GM04504 (cell line): ENCODE measurements around the gene FKBP1B.
"Not testable (repeated sequence)": the region's sequence is repeated elsewhere in the genome, so short reads cannot be mapped to it uniquely, and the experiment has no call there.

Experiments
- DNase-seq: peaks from one replicate; pipeline ENCODE4 v3.0.0-alpha.2; 2012; ENCODE audit warnings: low read depth

FKBP1B gene

DNA sequence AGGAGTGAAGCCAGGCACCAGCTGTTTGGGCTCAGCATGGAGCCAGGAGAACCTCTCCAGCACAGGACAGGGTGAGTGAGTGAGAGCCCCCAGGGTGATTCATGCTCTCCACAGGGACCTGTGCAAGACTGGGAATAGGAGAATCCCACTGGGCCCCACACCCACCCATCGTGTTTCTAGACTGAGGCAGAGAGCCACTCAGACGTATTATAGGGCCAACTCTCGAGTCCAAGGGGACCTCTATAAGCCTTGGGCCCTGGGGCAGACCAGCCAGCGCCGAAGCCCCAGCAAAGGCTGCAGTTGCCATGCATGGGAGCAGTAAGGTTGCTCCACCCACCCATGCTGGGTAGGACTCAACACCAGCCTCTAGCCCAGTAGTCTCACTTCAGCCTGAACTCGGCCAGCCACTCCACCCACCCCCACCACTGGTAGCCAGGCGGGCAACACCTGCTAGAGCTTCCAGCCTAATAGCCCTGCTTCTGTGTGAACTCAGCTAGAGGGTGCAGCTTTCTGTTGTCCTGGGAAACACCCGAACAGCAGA, 54.6 kb downstream of the FKBP1B start:
- DNase-seq, result no peak

DNA sequence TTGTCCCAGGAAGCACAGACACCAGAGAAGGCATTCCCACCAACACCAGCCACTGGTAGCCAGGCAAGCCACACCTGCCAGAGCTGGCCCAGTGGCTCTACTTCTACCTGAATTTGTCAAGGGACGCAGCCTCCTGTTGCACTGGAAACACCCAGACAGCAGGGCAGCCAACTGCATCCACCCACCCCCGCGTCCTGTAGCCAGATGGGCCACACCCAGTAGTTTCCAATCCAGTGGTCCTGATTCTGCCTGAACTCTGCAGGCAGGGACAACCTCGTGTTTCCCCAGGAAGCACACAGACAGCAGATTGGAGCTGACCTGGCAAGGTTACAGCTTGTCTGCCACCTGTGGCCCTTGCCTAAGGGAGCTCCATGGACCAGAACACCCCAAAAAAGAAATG, 55.4 kb downstream of the FKBP1B start:
- DNase-seq, result no peak

DNA sequence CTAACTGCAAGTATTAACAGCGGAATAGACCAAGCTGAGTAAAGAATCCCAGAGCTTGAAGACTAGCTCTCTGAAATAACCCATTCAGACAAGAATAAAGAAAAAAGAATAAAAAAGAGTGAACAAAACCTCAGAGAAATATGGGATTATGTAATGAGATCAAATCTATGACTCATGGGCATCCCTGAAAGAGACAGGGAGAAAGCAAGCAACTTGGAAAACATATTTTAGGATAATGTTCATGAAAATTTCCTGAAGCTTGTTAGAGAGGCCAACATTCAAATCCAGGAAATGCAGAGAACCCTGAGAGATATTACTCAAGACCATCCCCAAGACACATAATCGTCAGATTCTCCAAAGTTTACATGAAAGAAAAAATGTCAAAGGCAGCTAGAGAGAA, 56.3 kb downstream of the FKBP1B start:
- DNase-seq, result no peak

DNA sequence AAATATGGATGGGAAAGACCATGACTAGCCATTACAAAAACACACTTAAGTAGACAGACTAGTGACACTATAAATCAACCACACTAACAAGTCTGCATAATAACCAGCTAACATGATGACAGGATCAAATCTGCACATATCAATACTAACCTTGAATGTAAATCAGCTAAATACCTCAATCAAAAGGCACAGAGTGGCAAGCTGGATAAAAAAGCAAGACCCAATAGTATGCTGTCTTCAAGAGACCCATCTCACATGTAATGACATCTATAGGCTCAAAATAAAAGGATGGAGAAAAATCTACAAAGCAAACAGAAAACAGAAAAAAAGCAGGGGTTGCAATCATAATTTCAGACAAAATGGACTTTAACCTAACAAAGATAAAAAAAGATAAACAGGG, 57.2 kb downstream of the FKBP1B start:
- no peak for DNase-seq

DNA sequence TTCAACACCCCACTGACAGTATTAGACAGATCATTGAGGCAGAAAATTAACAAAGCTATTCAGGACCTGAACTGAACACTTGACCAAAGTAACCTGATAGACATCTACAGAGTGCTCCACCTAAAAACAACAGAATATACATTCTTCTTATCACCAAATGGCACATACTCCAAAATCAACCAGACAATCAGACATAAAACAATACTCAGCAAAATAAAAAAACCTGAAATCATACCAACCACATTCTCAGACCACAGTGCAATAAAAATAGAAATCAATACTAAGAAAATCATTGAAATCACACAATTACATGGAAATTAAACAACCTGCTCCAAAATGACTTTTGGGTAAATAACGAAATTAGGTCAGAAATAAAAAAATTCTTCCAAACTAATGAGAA, 57.8 kb downstream of the FKBP1B start:
- DNase-seq, result no peak

DNA sequence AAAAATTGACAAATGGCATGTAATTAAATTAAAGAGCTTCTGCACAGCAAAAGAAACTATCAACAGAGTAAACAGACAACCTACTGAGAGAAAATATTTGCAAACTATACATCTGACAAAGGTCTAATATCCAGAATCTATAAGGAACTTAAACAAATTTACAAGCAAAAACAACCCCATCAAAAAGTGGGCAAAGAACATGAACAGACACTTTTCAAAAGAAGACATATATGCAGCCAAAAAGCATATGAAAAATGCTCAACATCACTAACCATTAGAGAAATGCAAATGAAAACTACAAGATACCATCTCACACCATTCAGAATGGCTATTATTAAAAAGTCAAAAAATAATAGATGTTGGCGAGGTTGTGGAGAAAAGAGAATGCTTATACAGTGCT, 59.9 kb downstream of the FKBP1B start:
- DNase-seq, result not testable (repeated sequence)

DNA sequence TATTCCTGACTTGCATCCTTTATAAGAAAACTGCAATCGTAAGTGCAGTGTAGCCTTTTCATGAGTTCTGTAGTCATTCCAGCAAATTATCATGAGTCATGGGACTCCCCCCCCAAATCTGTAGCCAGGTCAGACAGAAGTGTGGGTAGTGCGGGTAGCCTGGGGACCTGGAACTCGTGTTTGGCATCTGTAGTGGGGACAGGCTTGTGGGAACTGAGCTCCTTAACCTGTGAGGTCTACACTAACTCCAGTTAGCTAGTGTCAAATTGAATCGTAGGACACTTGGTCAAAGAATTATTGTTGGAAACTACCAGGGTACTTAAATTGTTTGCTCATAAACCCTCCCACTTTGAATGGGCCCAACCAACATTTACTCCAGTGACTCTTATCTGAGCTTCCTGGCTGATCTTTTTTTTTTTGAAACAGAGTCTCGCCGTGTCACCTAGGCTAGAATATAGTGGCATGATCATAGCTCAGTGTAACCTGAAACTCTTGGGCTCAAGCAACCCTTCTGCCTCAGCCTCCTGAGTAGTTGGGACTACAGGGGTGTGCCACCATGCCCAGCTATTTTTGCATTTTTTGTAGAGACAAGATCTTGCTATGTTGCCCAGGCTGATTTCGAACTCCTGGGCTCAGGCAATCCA, 61.2 kb downstream of the FKBP1B start:
- DNase-seq, result no peak

DNA sequence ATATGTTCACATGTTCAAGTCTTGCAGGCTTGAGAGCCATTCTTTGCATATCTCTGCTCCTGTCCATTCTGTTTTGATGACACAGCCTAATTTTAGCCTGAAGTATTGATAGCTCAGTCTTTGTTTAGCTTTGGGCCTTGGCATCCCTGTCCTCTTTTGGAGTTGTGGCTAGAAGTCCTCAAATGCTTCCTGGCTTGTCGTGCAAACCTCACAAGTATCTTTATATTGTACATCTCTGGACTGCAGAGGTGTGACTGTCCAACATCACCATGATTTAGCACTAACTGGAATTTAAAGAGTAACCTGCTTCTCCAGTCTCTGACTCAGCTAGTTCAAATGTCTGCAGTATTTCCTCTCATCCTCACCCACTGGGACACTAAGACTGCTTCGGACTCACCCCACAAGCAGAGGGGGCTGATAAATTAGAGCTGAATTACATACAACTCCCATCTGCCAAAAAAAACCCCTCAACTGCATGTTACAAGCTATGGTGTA, 61.9 kb downstream of the FKBP1B start:
- DNase-seq, result no peak
